ENCODE data around the gene MKNK2.
"Not testable (repeated sequence)": the region's sequence is repeated elsewhere in the genome, so short reads cannot be mapped to it uniquely, and the experiment has no call there.

The MKNK2 gene

DNA sequence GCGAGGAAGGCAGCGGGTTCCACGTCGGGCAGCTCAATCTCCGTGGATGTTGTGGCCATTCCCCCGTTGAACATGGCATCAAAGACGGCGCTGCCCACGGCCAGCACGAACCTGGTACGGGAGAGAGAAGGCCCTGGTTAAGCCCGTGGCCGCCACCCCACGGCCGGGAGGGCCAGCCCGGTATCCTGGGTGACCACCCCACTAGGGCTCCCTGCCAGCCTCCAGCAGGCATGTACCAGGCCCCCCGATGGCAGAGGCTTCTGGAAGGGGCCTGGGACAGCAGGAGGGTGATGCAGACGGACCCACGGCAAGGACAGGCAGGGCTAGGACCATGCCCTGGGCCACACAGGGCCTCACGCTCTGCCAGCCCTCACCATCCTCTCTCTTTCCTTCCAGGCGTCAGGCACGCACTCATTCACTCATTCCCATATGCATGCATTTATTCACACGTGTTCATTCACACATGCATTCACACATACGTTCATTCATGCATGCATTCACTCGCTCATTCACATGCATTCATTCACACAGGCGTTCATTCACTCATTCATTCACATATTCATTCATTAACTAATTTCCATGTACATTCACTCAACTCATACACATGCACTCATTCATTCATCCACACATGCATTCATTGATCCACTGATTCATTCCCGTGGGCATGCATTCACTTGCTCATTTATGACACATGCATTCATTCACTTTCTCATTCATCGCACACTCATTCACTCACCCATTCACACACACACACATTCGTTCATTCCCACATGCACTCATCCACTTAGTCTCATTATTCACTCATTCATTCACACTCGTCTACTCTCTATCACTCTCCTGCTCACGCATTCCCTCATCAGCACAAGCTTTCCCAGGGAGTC, 53.5 kb downstream of the MKNK2 start:
- no peak for ATAC-seq (ENCODE audit: low read depth)
- DNase-seq (ENCODE audit: low spot score in 2 of 2) = no peak
- Mint-ChIP-seq H3K4me1 (peaks cover 12% of the 10 kb centered on the region), H3K27ac (peak overlapping the region; percentile 16), H3K9me3 (no peaks in the 10 kb centered on the region), H3K36me3 (peaks cover 20% of the 10 kb centered on the region), H3K4me3 (no peak overlapping the region), H3K27me3 (no peaks in the 10 kb centered on the region)

DNA sequence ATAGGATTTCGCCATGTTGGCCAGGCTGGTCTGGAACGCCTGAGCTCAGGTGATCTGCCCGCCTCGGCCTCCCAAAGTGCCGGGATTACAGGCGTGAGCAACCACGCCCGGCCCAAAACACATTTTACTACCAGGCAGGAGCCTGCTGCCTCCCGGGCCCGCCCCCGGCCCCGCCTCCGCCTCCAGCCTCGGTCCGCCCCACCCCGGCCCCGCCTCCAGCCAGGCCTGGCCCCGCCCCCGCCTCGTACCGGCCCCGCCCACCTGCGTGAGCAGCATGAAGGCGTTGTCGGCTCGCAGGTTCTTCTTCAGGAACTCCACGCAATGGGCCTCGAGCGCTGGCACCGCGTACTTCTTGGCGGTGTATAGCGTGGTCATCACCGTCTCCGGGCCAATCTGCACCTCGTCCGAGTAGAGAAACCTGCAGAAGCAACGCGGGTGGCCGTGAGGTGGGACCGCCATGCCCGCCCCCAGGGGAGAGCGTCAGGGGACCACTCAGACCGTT, 58.2 kb downstream of the MKNK2 start:
- Mint-ChIP-seq H3K4me1 (peaks cover 3% of the 10 kb centered on the region), H3K9me3 (no peaks in the 10 kb centered on the region), H3K27ac (no peak overlapping the region), H3K36me3 (peaks cover 10% of the 10 kb centered on the region), H3K27me3 (no peaks in the 10 kb centered on the region), H3K4me3 (no peak overlapping the region)
- DNase-seq (ENCODE audit: low spot score in 2 of 2) = no peak
- ATAC-seq (ENCODE audit: low read depth) = no peak

DNA sequence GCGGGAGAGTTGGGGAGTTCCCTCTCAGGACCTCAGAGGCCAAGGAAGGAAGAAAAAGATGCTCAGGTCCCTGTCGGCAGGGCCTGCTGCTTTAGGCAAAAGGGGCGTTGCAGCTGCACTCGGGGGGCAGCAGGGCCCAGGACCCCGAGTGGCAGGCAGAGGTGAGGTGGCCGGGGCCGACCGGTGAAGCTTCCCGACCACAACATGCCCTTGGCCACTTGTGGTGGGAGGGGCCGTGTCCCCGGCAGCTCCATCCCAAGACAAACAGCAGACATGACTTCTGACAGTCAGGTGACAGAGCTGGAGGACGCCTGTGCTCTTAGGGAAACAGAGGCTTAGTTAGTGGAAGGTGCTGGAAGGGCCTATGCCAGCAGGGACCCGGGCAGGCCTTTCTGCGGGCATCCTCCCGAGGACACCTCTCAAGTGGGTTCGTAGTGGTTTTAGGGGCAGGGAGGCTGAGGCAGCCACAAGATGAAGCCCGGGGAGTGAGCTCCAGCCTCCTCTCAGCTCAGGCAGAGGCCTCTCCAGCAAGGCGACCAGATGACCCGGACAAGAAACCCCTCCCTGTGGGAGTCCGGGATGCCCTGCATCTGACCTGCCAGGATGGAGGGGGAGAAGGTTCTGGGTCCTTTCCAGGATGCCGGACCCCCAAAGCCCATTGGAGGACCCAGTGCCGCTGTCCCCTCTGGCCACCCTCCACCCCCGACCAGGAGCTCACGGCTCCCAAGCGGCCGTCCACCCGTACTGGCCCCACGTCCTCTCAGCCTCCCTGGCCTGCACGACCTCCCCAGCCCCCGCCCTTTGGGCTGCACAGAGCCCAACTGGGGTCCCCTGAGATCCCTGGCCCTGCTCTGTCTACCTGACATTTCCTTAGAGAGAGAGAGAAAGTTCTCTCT, 59.8 kb downstream of the MKNK2 start:
- Mint-ChIP-seq H3K9me3 (no peaks in the 10 kb centered on the region), H3K4me3 (no peak overlapping the region), H3K27me3 (no peaks in the 10 kb centered on the region), H3K27ac (no peak overlapping the region), H3K4me1 (no peaks in the 10 kb centered on the region), H3K36me3 (peaks cover 7% of the 10 kb centered on the region)
- ATAC-seq (ENCODE audit: low read depth) (no peak), DNase-seq (ENCODE audit: low spot score in 2 of 2) (no peak)

DNA sequence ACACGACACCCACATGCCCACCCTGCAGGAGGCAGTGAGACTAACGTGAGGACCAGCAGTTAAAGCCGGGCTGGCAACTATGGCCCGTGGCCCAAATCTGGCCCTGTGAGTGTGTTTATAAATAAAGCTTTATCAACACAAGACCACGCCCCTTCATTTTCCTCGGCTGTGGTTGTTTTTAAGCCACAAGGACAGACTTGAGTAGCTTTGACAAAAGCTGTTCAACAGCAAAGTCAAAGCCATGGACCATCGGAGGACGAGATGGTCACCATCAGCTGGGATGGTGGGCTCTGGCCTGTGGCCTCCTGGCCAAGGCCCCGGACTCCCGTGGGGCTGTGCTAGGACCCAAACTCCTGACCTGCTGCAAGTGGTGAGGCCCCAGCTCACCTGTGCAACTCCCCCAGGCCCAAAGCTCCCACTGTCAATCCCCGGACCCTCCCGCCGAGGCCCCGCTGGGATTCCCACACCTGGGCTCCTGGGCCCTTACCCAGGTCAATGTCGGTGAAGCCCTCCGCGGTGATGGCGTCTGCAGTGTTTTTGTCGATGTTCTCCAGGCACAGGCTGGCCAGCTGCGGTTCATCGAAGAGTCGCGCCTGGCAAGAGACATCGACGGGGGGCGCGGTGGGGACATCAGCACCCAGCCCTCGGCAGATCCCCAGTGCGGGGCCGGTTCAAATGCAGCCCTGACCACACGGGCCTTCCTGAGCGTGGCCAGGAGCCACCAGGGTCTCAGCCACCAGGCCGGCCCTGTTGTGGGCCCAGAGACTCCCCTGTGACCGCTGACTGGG, 60.6 kb downstream of the MKNK2 start:
- H3K36me3 Mint-ChIP-seq = peaks cover 7% of the 10 kb centered on the region
- H3K4me3 Mint-ChIP-seq = no peak overlapping the region

DNA sequence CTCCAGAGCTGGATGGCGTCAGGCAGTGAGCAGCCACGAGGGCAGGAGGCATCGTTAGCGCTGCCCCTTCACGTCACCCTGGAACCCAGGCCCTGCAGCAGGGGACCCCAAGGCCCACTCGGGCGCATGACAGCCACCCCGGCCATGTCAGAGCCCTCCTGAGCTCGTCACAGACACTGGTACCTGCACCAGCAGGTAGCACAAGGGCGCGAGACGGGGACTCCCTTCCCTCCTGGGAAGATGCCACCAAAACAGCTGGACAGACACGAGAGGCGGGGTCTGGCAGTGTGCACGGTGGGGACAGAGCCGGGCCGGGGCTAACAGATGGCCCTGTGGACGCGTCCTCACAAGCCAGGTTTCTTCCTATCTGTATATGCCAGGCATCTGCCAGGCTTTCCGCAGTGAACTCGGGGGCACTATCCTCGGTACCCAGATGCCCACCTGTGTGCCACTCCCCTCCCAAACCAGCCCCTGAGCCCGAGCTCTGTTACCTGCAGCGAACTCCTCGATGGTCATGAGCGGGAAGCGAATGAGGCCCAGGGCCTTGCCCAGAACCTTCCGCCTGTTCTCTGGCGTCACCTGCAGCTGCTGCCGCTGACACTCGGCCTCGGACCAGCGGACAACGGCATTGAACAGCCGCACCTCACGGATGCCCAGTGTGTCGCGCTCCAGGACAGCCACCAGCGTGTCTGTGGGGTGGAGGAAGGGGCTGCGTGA, 61.4 kb downstream of the MKNK2 start:
- no peaks in the 10 kb centered on the region for H3K27me3 Mint-ChIP-seq
- H3K4me3 Mint-ChIP-seq = no peak overlapping the region
- H3K27ac Mint-ChIP-seq = no peak overlapping the region
- no peak for DNase-seq (ENCODE audit: low spot score in 2 of 2)
- peaks cover 9% of the 10 kb centered on the region for H3K36me3 Mint-ChIP-seq
- H3K4me1 Mint-ChIP-seq = no peaks in the 10 kb centered on the region
- ATAC-seq (ENCODE audit: low read depth) = no peak
- H3K9me3 Mint-ChIP-seq = no peaks in the 10 kb centered on the region

More for the DNA sequence above, 60.6 kb downstream of the MKNK2 start:
- Mint-ChIP-seq H3K27ac (no peak overlapping the region), H3K9me3 (no peaks in the 10 kb centered on the region), H3K4me1 (no peaks in the 10 kb centered on the region), H3K27me3 (no peaks in the 10 kb centered on the region)
- ATAC-seq (ENCODE audit: low read depth) (no peak), DNase-seq (ENCODE audit: low spot score in 2 of 2) (no peak)

DNA sequence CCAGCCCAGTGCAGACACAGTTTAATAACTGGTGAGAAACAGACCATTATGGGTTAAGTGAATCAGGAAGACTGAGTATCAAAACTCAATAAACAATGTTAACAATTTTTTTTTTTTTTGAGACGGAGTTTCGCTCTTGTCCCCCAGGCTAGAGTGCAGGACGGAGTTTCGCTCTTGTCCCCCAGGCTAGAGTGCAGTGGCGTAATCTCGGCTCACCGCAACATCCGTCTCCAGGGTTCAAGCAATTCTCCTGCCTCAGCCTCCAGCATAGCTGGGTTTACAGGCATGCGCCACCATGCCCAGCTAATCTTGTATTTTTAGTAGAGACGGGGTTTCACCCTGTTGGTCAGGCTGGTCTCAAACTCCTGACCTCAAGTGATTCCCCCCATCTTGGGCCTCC, 62.6 kb downstream of the MKNK2 start:
- H3K36me3 Mint-ChIP-seq; DNase-seq (ENCODE audit: low spot score in 2 of 2); H3K9me3 Mint-ChIP-seq; H3K27me3 Mint-ChIP-seq; H3K4me1 Mint-ChIP-seq; H3K27ac Mint-ChIP-seq; ATAC-seq (ENCODE audit: low read depth); H3K4me3 Mint-ChIP-seq: not testable (repeated sequence)
